Common myeloid progenitor, CD34-positive (primary cell): Measurements from ENCODE around the gene ASPM. TPM values are rescaled to one million over a fixed set of nuclear protein-coding genes. Genes with fewer than 3 reads are reported as not detected.
A peak's percentile ranks its signal among the peaks of the same experiment; 100 is the strongest.

Source experiments
- CTCF ChIA-PET: fragments of 350-600 bp; sonication (Branson Sonifier 250); formaldehyde crosslinking; loops from one replicate; lab custom pipeline; 2021; ENCODE audit warnings: antibody characterized with exemption; lab: Charles Lee
- POLR2A ChIA-PET: fragments of 350-600 bp; sonication (Branson Sonifier 250); formaldehyde crosslinking; loops from one replicate; lab custom pipeline; 2021; ENCODE audit warnings: antibody characterized with exemption; lab: Charles Lee
- DNase-seq, 3 donors: peaks; one replicate each; pipeline versions ENCODE4 v3.0.0 to v3.0.0-alpha.2; 2013
- H3K27ac ChIP-seq, 2 experiments: 1 replicate in 1 of 2; 2 replicates in 1 of 2; pipeline ENCODE4 v1.7.0; 2013; ENCODE audit warnings: inconsistent platforms in 2 of 2, low read length in 2 of 2, mild to moderate bottlenecking in 2 of 2, low read depth in 1 of 2, moderate library complexity in 1 of 2; ENCODE audit not compliant: severe bottlenecking in 2 of 2, insufficient read depth in 1 of 2, poor library complexity in 1 of 2
- H3K27me3 ChIP-seq, 5 experiments: replicated peaks in 2 of 5; 1 replicate in 3 of 5; 2 replicates in 2 of 5; pipeline versions ENCODE4 v1.6.1 to v1.7.0; 2013; ENCODE audit warnings: low read length in 4 of 5, mild to moderate bottlenecking in 2 of 5, moderate library complexity in 2 of 5, inconsistent platforms in 1 of 5; ENCODE audit not compliant: insufficient read depth in 5 of 5, control insufficient read depth in 4 of 5
- H3K36me3 ChIP-seq, 4 experiments: 1 replicate in 2 of 4; 2 replicates in 2 of 4; pipeline versions ENCODE4 v1.6.1 to v1.7.0; 2013; ENCODE audit warnings: low read length in 3 of 4, control low read depth in 1 of 4, mild to moderate bottlenecking in 1 of 4; ENCODE audit not compliant: control insufficient read depth in 4 of 4, insufficient read depth in 4 of 4
- H3K4me1 ChIP-seq, 4 experiments: 1 replicate in 3 of 4; 2 replicates in 1 of 4; pipeline versions ENCODE4 v1.6.1 to v1.7.1; 2013; ENCODE audit warnings: low read length in 3 of 4, mild to moderate bottlenecking in 3 of 4, control low read depth in 1 of 4, inconsistent platforms in 1 of 4, moderate library complexity in 1 of 4; ENCODE audit not compliant: control insufficient read depth in 4 of 4, insufficient read depth in 4 of 4; ENCODE audit errors: control extremely low read depth in 1 of 4
- H3K4me3 ChIP-seq, 7 experiments: 1 replicate in 4 of 7; 2 replicates in 3 of 7; pipeline versions ENCODE4 v1.5.1 to v1.7.0; 2013; ENCODE audit warnings: mild to moderate bottlenecking in 7 of 7, low read length in 6 of 7, moderate library complexity in 6 of 7, inconsistent platforms in 2 of 7, low read depth in 2 of 7, control low read depth in 1 of 7; ENCODE audit not compliant: insufficient read depth in 4 of 7, control insufficient read depth in 1 of 7; ENCODE audit errors: extremely low read depth in 1 of 7
- H3K9me3 ChIP-seq, 5 experiments: 1 replicate in 4 of 5; 2 replicates in 1 of 5; pipeline versions ENCODE4 v1.6.1 to v1.7.1; 2013; ENCODE audit warnings: low read length in 4 of 5, mild to moderate bottlenecking in 2 of 5, inconsistent platforms in 1 of 5, low read depth in 1 of 5, moderate library complexity in 1 of 5; ENCODE audit not compliant: control insufficient read depth in 4 of 5, insufficient read depth in 2 of 5; ENCODE audit errors: control extremely low read depth in 1 of 5
- WGBS: methylation state at CpG from one replicate; pipeline ENCODE4 v1.1.5; 2013; ENCODE audit not compliant: insufficient coverage; 5-methylcytosine and 5-hydroxymethylcytosine counted together
- polyA plus RNA-seq: library from polyadenylated mRNA; unstranded; fragments of 120-200 nt; gene quantifications from one replicate; pipeline ENCODE4 v1.2.1, GENCODE V29; 2013

Gene ASPM
- 1.9 TPM for polyA plus RNA-seq

GRCh38 chr1:197146101-197147095, at the start of gene ASPM:
Gene ASPM, minus strand, starts transcription at chr1:197146669. Its CDS starts 232 bp downstream, at chr1:197146437.
- peaks cover 0 to 15% (median 0%) of the 10 kb centered on the region in 4 experiments for H3K36me3 ChIP-seq
- ChIA-PET POLR2A (no interaction called here), CTCF (no interaction called here)
- WGBS, result 0% methylated on average over 47 of the region's 67 CpGs
- DNase-seq, result peak; percentile 95 to 98 (median 98)
- peaks cover 4 to 25% (median 11%) of the 10 kb centered on the region in 4 experiments for H3K4me1 ChIP-seq
- H3K9me3 ChIP-seq, result no peaks in the 10 kb centered on the region
- H3K27me3 ChIP-seq, result no peaks in the 10 kb centered on the region
- H3K4me3 ChIP-seq, result peak within 1 kb of the TSS; percentile 72 to 99 (median 98)
- peak within 1 kb of the TSS; percentile 67 to 84 for H3K27ac ChIP-seq

GRCh38 chr1:197195100-197195499, 48.6 kb upstream of the ASPM start:
- no peaks in the 10 kb centered on the region for H3K9me3 ChIP-seq
- ChIA-PET CTCF (no interaction called here), POLR2A (no interaction called here)
- no peak for DNase-seq
- H3K36me3 ChIP-seq, result peaks cover 0 to 6% (median 2%) of the 10 kb centered on the region in 4 experiments
- no peak overlapping the region for H3K27ac ChIP-seq
- H3K27me3 ChIP-seq, result no peaks in the 10 kb centered on the region
- no peak overlapping the region for H3K4me3 ChIP-seq
- H3K4me1 ChIP-seq, result peaks cover 0 to 26% (median 17%) of the 10 kb centered on the region in 4 experiments

GRCh38 chr1:197184190-197184589, 37.7 kb upstream of the ASPM start:
- Histone ChIP-seq H3K9me3 (no peaks in the 10 kb centered on the region), H3K27me3 (no peaks in the 10 kb centered on the region), H3K4me1 (peaks cover 0 to 3% (median 1%) of the 10 kb centered on the region in 4 experiments), H3K27ac (no peak overlapping the region), H3K36me3 (peaks cover 6 to 39% (median 27%) of the 10 kb centered on the region in 4 experiments), H3K4me3 (no peak overlapping the region)
- POLR2A ChIA-PET, result no interaction called here
- CTCF ChIA-PET, result interaction anchor here (1.3 kb wide), 1 partner anchor 32 kb away, joined by 4 read pairs; no protein-coding TSS in a partner anchor
- no peak for DNase-seq
- WGBS, result no CpG with 5 or more reads among the region's 1 CpG

- Histone ChIP-seq H3K9me3 (no peaks in the 10 kb centered on the region), H3K4me1 (peaks cover 0 to 8% (median 4%) of the 10 kb centered on the region in 4 experiments), H3K27ac (no peak overlapping the region), H3K27me3 (no peaks in the 10 kb centered on the region), H3K36me3 (peaks cover 6 to 36% (median 24%) of the 10 kb centered on the region in 4 experiments), H3K4me3 (no peak overlapping the region)
- DNase-seq, result no peak
- WGBS, result 83% methylated on average over 1 of the region's 5 CpGs
- ChIA-PET CTCF (interaction anchor here (1.3 to 1.5 kb wide), 3 partner anchors 31 to 173 kb away, joined by 3 to 4 read pairs (median 4); no protein-coding TSS in a partner anchor), POLR2A (no interaction called here)
These were observed 36.8 kb upstream of the ASPM start for GRCh38 chr1:197183195-197183748.

- 100% methylated on average over 1 of the region's 3 CpGs for whole genome bisulfite sequencing
- POLR2A ChIA-PET, result no interaction called here
These were observed 36.2 kb upstream of the ASPM start for GRCh38 chr1:197182716-197183115.

GRCh38 chr1:197181982-197182381, 35.5 kb upstream of the ASPM start:
- Histone ChIP-seq H3K4me1 (peaks cover 0 to 8% (median 4%) of the 10 kb centered on the region in 4 experiments), H3K36me3 (peaks cover 4 to 29% (median 15%) of the 10 kb centered on the region in 4 experiments), H3K27me3 (no peaks in the 10 kb centered on the region), H3K4me3 (no peak overlapping the region), H3K27ac (no peak overlapping the region), H3K9me3 (no peaks in the 10 kb centered on the region)
- DNase-seq, result no peak
- ChIA-PET CTCF (interaction anchor here (0.6 to 1.3 kb wide), 5 partner anchors 9 to 254 kb away, joined by 3 to 5 read pairs (median 3); no protein-coding TSS in a partner anchor), POLR2A (no interaction called here)
- 60% methylated on average over 1 of the region's 3 CpGs for WGBS

More at GRCh38 chr1:197182716-197183115, 36.2 kb upstream of the ASPM start:
- Histone ChIP-seq H3K27me3 (no peaks in the 10 kb centered on the region), H3K36me3 (peaks cover 6 to 31% (median 19%) of the 10 kb centered on the region in 4 experiments), H3K4me3 (no peak overlapping the region), H3K27ac (no peak overlapping the region), H3K9me3 (no peaks in the 10 kb centered on the region), H3K4me1 (peaks cover 0 to 8% (median 4%) of the 10 kb centered on the region in 4 experiments)
- DNase-seq, result no peak
- CTCF ChIA-PET, result interaction anchor here (0.6 to 1.5 kb wide), 5 partner anchors 8 to 253 kb away, joined by 3 to 5 read pairs (median 3); no protein-coding TSS in a partner anchor
